Neuronal stem cell (in vitro differentiated cells): Measurements from ENCODE around the gene ARFRP1. TPM values are rescaled to one million over a fixed set of nuclear protein-coding genes. Genes with fewer than 3 reads are reported as not detected.
"Not testable (repeated sequence)": the region's sequence is repeated elsewhere in the genome, so short reads cannot be mapped to it uniquely, and the experiment has no call there.

Source experiments
- DNase-seq: peaks from one replicate; pipeline ENCODE4 v3.0.0-alpha.2; 2013; ENCODE audit warnings: low spot score
- H2AFZ ChIP-seq: one replicate; pipeline ENCODE4 v1.6.1; 2013; ENCODE audit warnings: mild to moderate bottlenecking, low read length, inconsistent platforms
- H2AK5ac ChIP-seq: 2 replicates; pipeline ENCODE4 v1.6.1; 2013; ENCODE audit warnings: low read depth, mild to moderate bottlenecking, inconsistent platforms, low read length, moderate library complexity, mixed read lengths
- H2BK120ac ChIP-seq: 2 replicates; pipeline ENCODE4 v1.6.1; 2013; ENCODE audit warnings: low read depth, mild to moderate bottlenecking, inconsistent platforms, low read length, moderate library complexity, mixed read lengths
- H2BK12ac ChIP-seq: one replicate; pipeline ENCODE4 v1.6.1; 2013; ENCODE audit warnings: low read length, inconsistent platforms
- H2BK15ac ChIP-seq: 2 replicates; pipeline ENCODE4 v1.6.1; 2013; ENCODE audit warnings: mild to moderate bottlenecking, low read length, inconsistent platforms, mixed read lengths
- H2BK5ac ChIP-seq: one replicate; pipeline ENCODE4 v1.6.1; 2013; ENCODE audit warnings: inconsistent platforms, mild to moderate bottlenecking, low read length, moderate library complexity
- H3K14ac ChIP-seq: one replicate; pipeline ENCODE4 v1.6.1; 2013; ENCODE audit warnings: low read length, inconsistent platforms
- H3K18ac ChIP-seq: 2 replicates; pipeline ENCODE4 v1.6.1; 2013; ENCODE audit warnings: low read length, inconsistent platforms
- H3K23ac ChIP-seq: 2 replicates; pipeline ENCODE4 v1.6.1; 2013; ENCODE audit warnings: low read depth, mild to moderate bottlenecking, mixed read lengths, low read length, inconsistent platforms; ENCODE audit not compliant: poor library complexity
- H3K27ac ChIP-seq: replicated peaks from 3 replicates; pipeline ENCODE4 v1.5.1; 2013; ENCODE audit warnings: low read length, inconsistent platforms
- H3K27me3 ChIP-seq, 3 experiments: 2 replicates each; pipeline ENCODE4 v1.6.1; 2013; ENCODE audit warnings: low read length in 3 of 3, mild to moderate bottlenecking in 2 of 3, inconsistent platforms in 1 of 3, low read depth in 1 of 3, mixed read lengths in 1 of 3, moderate library complexity in 1 of 3; ENCODE audit not compliant: control insufficient read depth in 3 of 3, insufficient read depth in 3 of 3
- H3K36me3 ChIP-seq, 2 donors: replicated peaks in 1 of 2; 2 replicates each; pipeline ENCODE4 v1.6.1; 2013; ENCODE audit warnings: low read length in 2 of 2; ENCODE audit not compliant: control insufficient read depth in 2 of 2, insufficient read depth in 2 of 2
- H3K4ac ChIP-seq: 2 replicates; pipeline ENCODE4 v1.6.1; 2013; ENCODE audit warnings: inconsistent platforms, mild to moderate bottlenecking, low read length, moderate library complexity
- H3K4me1 ChIP-seq, 2 donors: 1 replicate in 1 of 2; 2 replicates in 1 of 2; pipeline ENCODE4 v1.6.1; 2013; ENCODE audit warnings: low read length in 2 of 2, low read depth in 1 of 2; ENCODE audit not compliant: control insufficient read depth in 2 of 2, insufficient read depth in 1 of 2
- H3K4me2 ChIP-seq: one replicate; pipeline ENCODE4 v1.6.1; 2013; ENCODE audit warnings: mild to moderate bottlenecking, low read length, inconsistent platforms; ENCODE audit not compliant: insufficient read depth, poor library complexity, severe bottlenecking
- H3K4me3 ChIP-seq, 2 donors: 2 replicates each; pipeline ENCODE4 v1.5.1; 2013; ENCODE audit warnings: low read length in 2 of 2, mild to moderate bottlenecking in 2 of 2, inconsistent platforms in 1 of 2, moderate library complexity in 1 of 2
- H3K79me1 ChIP-seq: one replicate; pipeline ENCODE4 v1.6.1; 2013; ENCODE audit warnings: low read depth, mild to moderate bottlenecking, inconsistent platforms, low read length, moderate library complexity
- H3K9ac ChIP-seq: one replicate; pipeline ENCODE4 v1.6.1; 2013; ENCODE audit warnings: mild to moderate bottlenecking, low read depth, low read length, inconsistent platforms; ENCODE audit not compliant: poor library complexity
- H3K9me3 ChIP-seq, 2 donors: replicated peaks in 1 of 2; 2 replicates each; pipeline versions ENCODE3 to v1.6.1; 2013; ENCODE audit warnings: low read length in 2 of 2, mild to moderate bottlenecking in 2 of 2, inconsistent platforms in 1 of 2, low read depth in 1 of 2, mixed read lengths in 1 of 2, moderate library complexity in 1 of 2; ENCODE audit not compliant: control insufficient read depth in 2 of 2, insufficient read depth in 1 of 2
- H4K8ac ChIP-seq: one replicate; pipeline ENCODE4 v1.6.1; 2013; ENCODE audit warnings: low read depth, mild to moderate bottlenecking, inconsistent platforms, low read length, moderate library complexity
- H4K91ac ChIP-seq: one replicate; pipeline ENCODE4 v1.6.1; 2013; ENCODE audit warnings: low read length, low read depth, mild to moderate bottlenecking, inconsistent platforms; ENCODE audit not compliant: poor library complexity
- WGBS, 2 donors: extraction: QIAGEN DNeasy Blood & Tissue Kit; methylation state at CpG; one replicate each; pipeline ENCODE4 v1.1.7; 2013; ENCODE audit warnings: missing lambda C conversion rate in 2 of 2, mixed read lengths in 1 of 2; ENCODE audit not compliant: insufficient read length in 2 of 2, insufficient replicate concordance in 1 of 2; ENCODE audit errors: extremely low coverage in 2 of 2; 5-methylcytosine and 5-hydroxymethylcytosine counted together
- small RNA-seq: library from polyadenylated mRNA; stranded (forward); fragments of <200 nt; extraction: miRNeasy Mini kit (QIAGEN cat#:217004); gene quantifications from one replicate; pipeline ENCODE3, GENCODE V24; 2013; ENCODE audit not compliant: insufficient read depth

Gene ARFRP1

GRCh38 chr20:63650486-63650885 lies 57.3 kb downstream of the ARFRP1 start:
- not testable (repeated sequence) for H3K18ac ChIP-seq, H4K91ac ChIP-seq, DNase-seq, H3K4ac ChIP-seq, H4K8ac ChIP-seq, H2AK5ac ChIP-seq, H2BK120ac ChIP-seq, H3K9me3 ChIP-seq, H2AFZ ChIP-seq, H3K14ac ChIP-seq, H3K4me2 ChIP-seq, H2BK15ac ChIP-seq, H3K27ac ChIP-seq, H3K9ac ChIP-seq, H2BK5ac ChIP-seq, H2BK12ac ChIP-seq, H3K4me3 ChIP-seq, H3K79me1 ChIP-seq, H3K23ac ChIP-seq
- Histone ChIP-seq H3K4me1 (peaks cover 12% of the 10 kb centered on the region in 2 donors), H3K36me3 (peaks cover 0 to 32% of the 10 kb centered on the region in 2 donors), H3K27me3 (peaks cover 0 to 19% (median 4%) of the 10 kb centered on the region in 3 experiments)
- no CpG with 5 or more reads among the region's 25 CpGs for WGBS, 2 donors

- H2BK120ac ChIP-seq = no peak overlapping the region
- no peak overlapping the region for H3K14ac ChIP-seq
- H3K27ac ChIP-seq = no peak overlapping the region
- H4K91ac ChIP-seq = no peak overlapping the region
- H3K4me1 ChIP-seq = peaks cover 5 to 8% of the 10 kb centered on the region in 2 donors
- peaks cover 0 to 17% (median 4%) of the 10 kb centered on the region in 3 experiments for H3K27me3 ChIP-seq
- WGBS, 2 donors = no CpG with 5 or more reads among the region's 11 CpGs
- H3K79me1 ChIP-seq = peaks cover 1% of the 10 kb centered on the region
- no peak overlapping the region for H3K4me2 ChIP-seq
- H3K18ac ChIP-seq = no peak overlapping the region
- no peak overlapping the region for H3K9ac ChIP-seq
- H3K9me3 ChIP-seq = no peaks in the 10 kb centered on the region
- peak overlapping the region in 1 of 2 donors; percentile 2 for H3K4me3 ChIP-seq
- no peak overlapping the region for H4K8ac ChIP-seq
- H3K23ac ChIP-seq = peak overlapping the region; percentile 1
- H2AK5ac ChIP-seq = no peak overlapping the region
- H3K36me3 ChIP-seq = peaks cover 0 to 32% of the 10 kb centered on the region in 2 donors
- no peak overlapping the region for H2BK5ac ChIP-seq
- no peak overlapping the region for H3K4ac ChIP-seq
- H2BK12ac ChIP-seq = no peak overlapping the region
- no peak for DNase-seq
- no peak overlapping the region for H2AFZ ChIP-seq
- H2BK15ac ChIP-seq = no peak overlapping the region
These were observed 58.7 kb downstream of the ARFRP1 start for GRCh38 chr20:63648895-63649589.

Small RNAs within 50 kb of the gene (small RNA-seq; reads per million reads assigned to genes)
- gene LIME1 (not detected), gene TNFRSF6B (not detected)
